Mammary epithelial cell (primary cell): ENCODE results near the gene GLIPR2.

Experiments used
- CTCF ChIP-seq, 2 donors: IDR thresholded peaks in 1 of 2; conservative IDR thresholded peaks in 1 of 2; 2 replicates each; pipeline ENCODE4 v1.5.1; 2011 to 2012; ENCODE audit warnings: inconsistent platforms in 2 of 2, low read length in 2 of 2, mild to moderate bottlenecking in 2 of 2, control low read depth in 1 of 2, low read depth in 1 of 2; ENCODE audit not compliant: insufficient read depth in 1 of 2; ENCODE audit errors: extremely low read depth in 1 of 2
- EZH2 ChIP-seq: IDR thresholded peaks from 2 replicates; pipeline ENCODE4 v1.6.1; 2012; ENCODE audit warnings: low read length, inconsistent platforms, borderline replicate concordance

- no peak for TF ChIP-seq CTCF (conservative IDR thresholded peaks at IDR 0.05 in 1 of 2, IDR thresholded peaks at IDR 0.05 in 1 of 2; ENCODE audit: extremely low read depth in 1 of 2, insufficient read depth in 1 of 2, low read depth in 1 of 2, low read length in 2 of 2)
- no peak for TF ChIP-seq EZH2
These were observed 5.2 kb downstream of the GLIPR2 start for GRCh38 chr9:36141761-36142160.
